NCI-H82 treated with DMSO at 0.1 percent for 48 hours (cell line): ENCODE data around the gene PLIN3.
"Not testable (repeated sequence)": the region's sequence is repeated elsewhere in the genome, so short reads cannot be mapped to it uniquely, and the experiment has no call there.

Experiments
- DNase-seq: peaks from one replicate; lab custom pipeline; 2025; ENCODE audit not compliant: unreplicated experiment; lab: John Stamatoyannopoulos, UW

PLIN3 gene, protein sequence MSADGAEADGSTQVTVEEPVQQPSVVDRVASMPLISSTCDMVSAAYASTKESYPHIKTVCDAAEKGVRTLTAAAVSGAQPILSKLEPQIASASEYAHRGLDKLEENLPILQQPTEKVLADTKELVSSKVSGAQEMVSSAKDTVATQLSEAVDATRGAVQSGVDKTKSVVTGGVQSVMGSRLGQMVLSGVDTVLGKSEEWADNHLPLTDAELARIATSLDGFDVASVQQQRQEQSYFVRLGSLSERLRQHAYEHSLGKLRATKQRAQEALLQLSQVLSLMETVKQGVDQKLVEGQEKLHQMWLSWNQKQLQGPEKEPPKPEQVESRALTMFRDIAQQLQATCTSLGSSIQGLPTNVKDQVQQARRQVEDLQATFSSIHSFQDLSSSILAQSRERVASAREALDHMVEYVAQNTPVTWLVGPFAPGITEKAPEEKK

DNA sequence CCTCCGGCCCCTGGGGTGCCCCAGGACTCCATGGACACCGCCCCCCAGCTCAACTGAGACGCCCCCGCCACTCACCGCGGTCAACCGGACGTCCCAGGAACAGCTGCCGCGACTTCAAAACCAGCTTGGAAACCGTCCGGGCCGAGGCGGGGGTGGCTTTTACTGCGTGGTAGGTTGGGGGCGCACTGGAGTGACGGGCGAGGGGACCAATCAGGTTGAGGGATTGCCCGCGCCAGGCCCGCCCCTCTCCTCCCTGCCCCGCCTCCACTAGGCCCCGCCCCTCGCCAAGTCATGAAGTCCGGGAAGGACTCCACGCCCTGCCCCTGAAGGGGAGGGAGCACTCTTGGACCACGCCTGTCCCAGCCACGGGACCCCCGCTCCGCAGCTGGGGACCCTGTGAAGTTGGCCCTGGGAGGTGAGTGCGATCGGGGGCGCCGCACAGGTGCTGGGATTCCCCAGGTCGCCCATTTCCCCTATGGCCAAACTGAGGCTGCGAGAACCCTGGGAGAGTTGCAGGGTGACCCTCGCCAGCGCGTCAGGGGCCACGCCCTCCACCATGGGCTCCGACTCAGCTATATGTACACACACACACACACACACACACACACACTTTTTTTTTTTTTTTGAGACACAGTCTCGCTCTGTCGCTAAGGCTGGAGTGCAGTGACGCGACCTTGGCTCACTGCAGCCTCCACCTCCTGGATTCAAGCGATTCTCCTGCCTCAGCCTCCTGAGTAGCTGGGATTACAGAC is at the start of gene PLIN3:
PLIN3 (minus strand) TSS at position 134 of the 752 bp plus-strand sequence. CDS start 6,273 bp downstream, outside the sequence.
- DNase-seq = peak; percentile 27

DNA sequence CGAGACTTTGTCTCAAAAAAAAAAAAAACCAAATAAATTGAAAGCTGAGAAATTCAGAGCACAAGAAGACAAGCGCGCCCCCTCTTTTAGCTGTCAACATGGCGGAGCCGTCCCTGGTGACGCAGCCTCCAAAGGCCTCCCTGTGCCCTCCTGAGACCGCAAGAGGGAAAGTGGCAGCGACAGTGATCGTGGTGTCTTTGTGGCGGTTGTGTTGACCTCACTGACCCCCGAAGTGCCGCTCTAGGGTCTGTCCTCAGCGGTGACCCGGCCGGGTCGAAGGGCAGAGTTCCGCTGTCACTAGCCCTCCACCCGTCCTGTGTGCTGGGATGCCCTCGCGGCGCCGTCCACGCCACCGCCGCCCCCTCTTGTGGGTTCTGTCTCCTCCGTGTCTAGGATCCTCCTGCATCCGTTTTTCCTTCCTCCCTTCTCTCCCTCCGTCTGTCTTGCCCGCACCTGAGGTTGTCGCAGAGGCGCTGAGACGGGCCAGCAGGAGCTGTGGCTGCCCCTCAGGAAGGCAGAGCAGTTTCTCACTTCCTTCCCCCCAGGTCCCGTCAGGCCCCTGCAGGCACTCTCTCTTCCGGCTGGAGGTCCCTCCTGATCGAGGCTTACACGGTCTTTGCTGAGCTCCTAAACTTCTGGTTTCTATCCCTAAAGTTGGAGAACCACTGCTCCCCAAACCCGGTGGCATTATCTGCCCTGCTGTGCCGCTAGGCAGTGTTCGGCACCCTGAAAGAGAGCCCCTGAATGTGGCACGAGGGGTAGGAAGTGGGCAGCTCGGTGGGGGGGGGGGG is 49.0 kb upstream of the PLIN3 start:
- no peak for DNase-seq

DNA sequence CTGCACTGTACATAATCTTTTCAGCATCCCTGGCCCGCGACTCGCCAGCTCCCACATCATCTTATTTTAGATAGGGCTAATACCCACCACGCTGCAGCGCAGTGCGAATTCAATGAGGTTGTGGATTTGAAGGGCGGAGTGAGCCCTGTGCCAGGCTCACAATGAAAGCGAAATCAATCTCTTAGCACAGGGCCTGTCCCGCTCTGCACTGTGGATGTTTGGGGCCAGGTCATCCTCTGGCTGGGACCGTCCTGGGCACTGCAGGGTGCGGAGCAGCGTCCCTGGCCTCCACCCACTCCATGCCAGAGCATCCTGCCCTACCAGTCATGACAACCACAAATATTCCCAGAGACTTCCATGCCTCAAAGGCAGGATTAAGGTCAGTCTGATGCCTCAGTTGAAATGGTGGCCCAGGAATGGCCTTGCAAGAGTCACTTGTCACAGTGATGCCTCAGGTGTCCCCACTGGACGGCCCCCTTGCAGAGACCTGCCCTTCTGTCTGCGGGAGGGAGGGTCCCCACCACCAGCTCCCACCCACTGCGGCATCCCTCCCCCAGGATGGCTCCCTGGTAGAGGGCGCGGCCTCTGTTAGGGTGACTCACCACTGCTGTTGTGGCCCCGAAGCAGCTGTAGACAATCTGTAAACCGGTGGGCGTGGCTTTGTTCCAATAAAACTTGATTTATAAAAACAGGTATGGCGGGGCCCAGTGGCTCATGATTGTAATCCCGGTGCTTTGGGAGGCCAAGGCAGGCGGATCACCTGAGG is 47.5 kb upstream of the PLIN3 start:
- no peak for DNase-seq

GRCh38 chr19:4913996-4914735 is 46.7 kb upstream of the PLIN3 start:
- no peak for DNase-seq

- DNase-seq = peak; percentile 21
Measured at GRCh38 chr19:4911786-4912672, 44.6 kb upstream of the PLIN3 start.

GRCh38 chr19:4911314-4911713 is 43.8 kb upstream of the PLIN3 start:
- DNase-seq = no peak

- no peak for DNase-seq
Measured at GRCh38 chr19:4910594-4911281, 43.3 kb upstream of the PLIN3 start.

- peak; percentile 69 for DNase-seq
Measured at GRCh38 chr19:4909897-4910593, 42.6 kb upstream of the PLIN3 start.

- peak; percentile 46 for DNase-seq
Measured at GRCh38 chr19:4909156-4909896, 41.9 kb upstream of the PLIN3 start, which contains the start of gene UHRF1. Gene UHRF1 (plus strand): TSS chr19:4909501. CDS start chr19:4910886, 1,385 bp downstream.

- no peak for DNase-seq
Measured at GRCh38 chr19:4908781-4909155, 41.3 kb upstream of the PLIN3 start.

DNA sequence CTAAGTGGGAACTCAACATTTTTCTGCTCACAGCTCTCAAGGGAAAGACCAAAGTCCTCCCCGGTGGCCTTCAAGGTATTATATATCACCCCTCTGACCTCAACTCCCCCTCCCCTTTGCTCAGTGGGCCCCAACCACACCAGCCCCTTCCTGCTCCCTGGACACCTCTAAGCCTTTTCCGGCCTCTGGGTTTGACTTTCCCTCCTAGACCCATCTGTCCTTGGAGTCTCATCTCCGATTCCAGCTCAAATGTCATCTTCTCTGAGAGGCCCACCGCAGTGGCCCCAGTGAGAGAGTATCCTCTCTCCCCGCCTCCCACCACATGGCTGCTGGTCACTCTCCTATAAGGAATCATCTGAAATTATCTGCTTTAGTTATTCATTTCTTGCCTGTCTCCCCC is 40.9 kb upstream of the PLIN3 start:
- DNase-seq = no peak

DNA sequence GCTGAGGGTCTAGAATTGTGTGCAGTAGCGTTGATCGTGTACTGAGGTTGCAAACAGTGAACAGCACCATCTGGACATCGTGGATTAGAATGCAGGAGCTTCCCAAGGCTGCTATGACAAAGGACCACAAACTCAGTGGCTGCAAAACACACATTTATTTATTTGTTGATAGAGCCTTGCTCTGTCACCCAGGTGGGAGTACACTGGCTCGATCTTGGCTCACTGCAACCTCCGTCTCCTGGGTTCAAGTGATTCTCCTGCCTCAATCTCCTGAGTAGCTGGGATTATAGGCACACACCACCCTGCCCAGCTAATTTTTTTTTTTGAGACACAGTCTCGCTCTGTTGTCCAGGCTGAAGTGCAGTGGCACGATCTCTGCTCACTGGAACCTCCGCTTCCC is 39.5 kb upstream of the PLIN3 start:
- DNase-seq = no peak

GRCh38 chr19:4904481-4904880 is 37.0 kb upstream of the PLIN3 start:
- DNase-seq = no peak

DNA sequence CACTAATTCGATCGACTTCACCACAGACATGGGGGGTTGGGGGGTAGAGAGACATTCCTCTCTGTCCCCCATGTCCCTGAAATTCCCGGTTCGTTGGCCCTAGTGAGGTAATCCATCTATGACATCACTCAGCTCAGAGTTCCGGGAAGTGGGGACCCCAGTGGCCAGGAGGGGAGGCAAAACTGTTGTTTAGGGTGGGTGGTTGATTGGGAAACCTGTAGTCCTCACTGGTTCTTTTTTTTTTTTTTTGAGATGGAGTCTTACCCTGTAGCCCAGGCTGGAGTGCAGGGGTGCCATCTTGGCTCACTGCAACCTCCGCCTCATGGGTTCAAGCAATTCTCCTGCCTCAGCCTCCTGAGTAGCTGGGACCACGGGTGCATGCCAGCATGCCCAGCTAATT is 35.3 kb upstream of the PLIN3 start, which contains the start of gene ARRDC5:
ARRDC5 (minus strand) TSS at position 101 of the 400 bp plus-strand sequence; CDS start at position 30, 71 bp downstream.
- no peak for DNase-seq

DNA sequence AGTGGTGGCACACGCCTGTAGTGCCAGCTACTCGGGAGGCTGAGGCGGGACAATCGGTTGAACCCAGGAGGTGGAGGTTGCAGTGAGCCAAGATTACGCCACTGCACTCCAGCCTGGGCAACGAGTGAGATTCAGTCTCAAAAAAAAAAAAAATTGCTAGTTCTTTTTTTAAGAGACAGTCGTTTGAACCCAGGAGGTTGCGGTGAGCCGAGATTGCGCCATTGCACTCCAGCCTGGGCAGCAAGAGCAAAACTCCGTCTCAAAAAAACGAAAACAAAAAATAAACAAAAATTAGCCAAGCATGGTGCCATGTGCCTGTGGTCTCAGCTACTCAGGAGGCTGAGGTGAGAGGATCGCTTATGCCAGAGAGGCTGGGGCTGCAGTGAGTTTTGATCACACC is 33.4 kb upstream of the PLIN3 start:
- not testable (repeated sequence) for DNase-seq

- no peak for DNase-seq
Measured at GRCh38 chr19:4897146-4897545, 29.7 kb upstream of the PLIN3 start.

GRCh38 chr19:4896372-4896771 is 28.9 kb upstream of the PLIN3 start:
- no peak for DNase-seq
